DND-41 (cell line): ENCODE measurements around the gene ACTL8.

ENCODE experiments used
- EZH2 ChIP-seq: IDR thresholded peaks from 3 replicates; pipeline ENCODE4 v1.6.1; 2012; ENCODE audit warnings: borderline replicate concordance, low read depth, mild to moderate bottlenecking, moderate library complexity, low read length, inconsistent platforms; ENCODE audit not compliant: severe bottlenecking
- TF ChIP-seq, protein P1 (sequence below): IDR thresholded peaks from 2 replicates; pipeline ENCODE4 v1.5.1; 2012; ENCODE audit warnings: borderline replicate concordance, low read length, moderate library complexity, mild to moderate bottlenecking; ENCODE audit not compliant: poor library complexity, severe bottlenecking; ENCODE audit errors: extremely low read depth

DNA sequence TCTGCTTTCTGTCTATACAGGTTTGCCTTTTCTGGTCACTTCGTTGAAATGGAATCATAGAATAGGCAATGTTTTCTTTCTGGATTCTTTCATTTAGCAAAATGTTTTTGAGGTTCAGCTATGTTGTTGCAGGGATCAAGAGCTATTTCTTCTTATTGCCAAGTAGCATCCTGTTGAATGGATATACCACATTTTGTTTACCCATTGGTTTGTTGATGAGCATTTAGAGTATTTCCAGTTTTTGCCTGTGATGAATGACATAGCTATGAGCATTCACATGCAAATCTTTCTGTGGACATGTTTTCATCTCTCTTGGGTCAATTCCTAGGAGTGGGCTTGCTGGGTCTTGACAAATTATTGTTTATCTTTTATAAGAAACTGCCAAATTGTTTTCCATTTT is 115.5 kb downstream of the ACTL8 start:
- TF ChIP-seq, protein P1, sequence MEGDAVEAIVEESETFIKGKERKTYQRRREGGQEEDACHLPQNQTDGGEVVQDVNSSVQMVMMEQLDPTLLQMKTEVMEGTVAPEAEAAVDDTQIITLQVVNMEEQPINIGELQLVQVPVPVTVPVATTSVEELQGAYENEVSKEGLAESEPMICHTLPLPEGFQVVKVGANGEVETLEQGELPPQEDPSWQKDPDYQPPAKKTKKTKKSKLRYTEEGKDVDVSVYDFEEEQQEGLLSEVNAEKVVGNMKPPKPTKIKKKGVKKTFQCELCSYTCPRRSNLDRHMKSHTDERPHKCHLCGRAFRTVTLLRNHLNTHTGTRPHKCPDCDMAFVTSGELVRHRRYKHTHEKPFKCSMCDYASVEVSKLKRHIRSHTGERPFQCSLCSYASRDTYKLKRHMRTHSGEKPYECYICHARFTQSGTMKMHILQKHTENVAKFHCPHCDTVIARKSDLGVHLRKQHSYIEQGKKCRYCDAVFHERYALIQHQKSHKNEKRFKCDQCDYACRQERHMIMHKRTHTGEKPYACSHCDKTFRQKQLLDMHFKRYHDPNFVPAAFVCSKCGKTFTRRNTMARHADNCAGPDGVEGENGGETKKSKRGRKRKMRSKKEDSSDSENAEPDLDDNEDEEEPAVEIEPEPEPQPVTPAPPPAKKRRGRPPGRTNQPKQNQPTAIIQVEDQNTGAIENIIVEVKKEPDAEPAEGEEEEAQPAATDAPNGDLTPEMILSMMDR: no peak
- TF ChIP-seq EZH2: no peak
